GM19452 (cell line): ENCODE results near the gene FSTL5.
"Not testable (repeated sequence)": the region's sequence is repeated elsewhere in the genome, so short reads cannot be mapped to it uniquely, and the experiment has no call there.

Experiments used
- ATAC-seq: cut with Tn5 transposase; IDR thresholded peaks from one replicate; pipeline ENCODE4 v1.9.1; 2021; ENCODE audit not compliant: unreplicated experiment

FSTL5 gene

DNA sequence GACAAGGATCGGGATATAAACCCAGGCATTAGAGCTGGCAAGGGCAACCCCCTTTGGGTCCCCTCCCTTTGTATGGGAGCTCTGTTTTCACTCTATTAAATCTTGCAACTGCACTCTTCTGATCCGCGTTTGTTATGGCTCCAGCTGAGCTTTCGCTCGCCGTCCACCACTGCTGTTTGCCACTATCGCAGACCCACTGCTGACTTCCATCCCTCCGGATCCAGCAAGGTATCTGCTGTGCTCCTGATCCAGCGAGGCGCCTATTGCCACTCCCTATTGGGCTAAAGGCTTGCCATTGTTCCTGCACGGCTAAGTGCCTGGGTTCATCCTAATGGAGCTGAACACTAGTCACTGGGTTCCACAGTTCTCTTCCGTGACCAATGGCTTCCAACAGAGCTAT lies 59.9 kb downstream of the FSTL5 start:
- ATAC-seq: not testable (repeated sequence)

DNA sequence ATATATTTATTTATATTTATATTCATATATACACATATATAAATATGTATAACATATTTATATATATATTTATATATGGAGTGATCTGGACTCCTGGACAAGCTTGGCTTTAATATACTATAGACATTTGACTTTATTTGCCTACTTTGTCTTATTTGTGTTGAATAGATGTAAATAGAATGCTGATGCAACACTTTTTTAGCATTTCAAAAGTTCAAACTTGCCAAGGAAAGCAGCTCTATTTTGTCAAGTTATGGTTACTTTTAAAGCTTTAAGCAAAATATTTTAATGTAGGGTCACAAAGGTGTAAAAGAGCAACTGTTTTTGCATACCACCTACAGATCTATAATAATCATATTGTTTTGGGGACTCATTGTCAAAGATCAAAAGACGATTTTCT lies 61.1 kb downstream of the FSTL5 start:
- no peak for ATAC-seq

DNA sequence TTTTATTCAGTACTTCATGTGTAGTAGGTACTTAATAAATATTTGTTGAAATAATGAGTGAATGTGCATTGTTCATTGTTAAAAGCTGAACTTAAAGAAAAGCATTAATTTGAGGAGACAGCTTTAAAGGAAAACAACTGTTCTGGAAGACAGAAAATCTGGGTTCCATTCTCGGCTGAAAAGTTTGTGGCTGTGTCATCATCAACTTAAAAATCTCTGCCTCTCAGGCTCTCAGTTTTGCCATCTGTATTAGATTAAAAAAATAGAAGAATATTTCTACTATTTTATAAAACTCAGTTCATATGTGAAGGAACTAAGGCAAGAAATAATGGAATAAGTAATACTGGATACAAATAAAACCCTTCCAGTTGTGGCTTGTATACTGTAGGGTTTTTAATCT lies 62.5 kb downstream of the FSTL5 start:
- ATAC-seq: no peak

DNA sequence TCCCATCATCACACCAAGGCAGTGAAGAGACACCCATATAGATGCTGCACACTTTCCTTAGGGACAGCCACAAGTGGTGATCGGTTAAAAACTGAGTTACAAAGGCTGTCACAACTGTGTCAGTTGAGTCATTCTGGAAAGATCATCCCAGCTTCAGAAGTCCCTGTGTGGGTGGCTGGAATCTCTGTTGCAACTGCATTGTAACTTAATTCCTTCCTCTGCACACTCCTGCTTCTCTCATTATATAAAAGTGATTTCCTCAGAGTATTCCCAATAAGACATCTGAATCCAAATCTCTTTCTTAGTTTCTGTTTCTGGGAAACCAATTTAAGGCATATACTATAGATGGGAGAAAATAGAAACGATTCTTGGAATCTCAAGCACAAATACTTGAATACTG lies 88.1 kb downstream of the FSTL5 start:
- ATAC-seq: no peak

DNA sequence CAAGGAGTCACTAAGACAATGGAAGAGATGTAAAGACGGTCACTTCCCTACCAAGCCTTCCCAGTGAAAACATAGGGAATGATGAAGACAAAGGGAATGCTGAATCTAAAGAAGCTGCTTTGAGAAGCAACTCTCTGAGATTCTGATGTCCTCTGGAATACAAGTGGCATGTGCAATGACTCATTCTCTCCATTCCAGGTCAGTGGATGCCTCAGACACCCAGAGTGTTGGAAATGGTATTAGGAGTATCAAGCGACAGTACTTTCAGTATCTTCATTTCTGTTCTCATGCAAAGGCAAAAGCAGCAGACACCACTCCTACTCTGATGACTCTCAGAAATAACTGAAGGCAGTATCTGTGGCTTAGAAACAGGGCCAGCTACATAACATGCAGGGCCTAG lies 102.6 kb downstream of the FSTL5 start:
- ATAC-seq: no peak

DNA sequence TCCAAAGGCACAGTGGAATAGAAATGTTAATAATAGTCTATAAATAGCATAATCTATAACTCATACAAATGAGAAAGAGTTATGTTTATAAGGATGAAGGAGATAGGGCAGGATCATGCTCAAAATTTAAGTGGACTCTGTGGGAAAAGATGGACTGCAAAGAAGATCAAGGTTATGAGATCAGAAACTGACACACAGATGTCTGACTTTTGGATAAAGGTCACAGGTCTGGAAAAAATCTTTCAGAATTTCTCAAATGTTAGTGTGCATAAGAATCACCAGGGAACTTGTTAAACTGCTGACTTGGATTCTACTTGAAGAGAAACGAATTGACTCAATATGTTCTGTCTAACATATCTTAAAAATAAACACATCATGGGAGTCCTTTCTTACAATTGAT lies 104.1 kb downstream of the FSTL5 start:
- no peak for ATAC-seq

DNA sequence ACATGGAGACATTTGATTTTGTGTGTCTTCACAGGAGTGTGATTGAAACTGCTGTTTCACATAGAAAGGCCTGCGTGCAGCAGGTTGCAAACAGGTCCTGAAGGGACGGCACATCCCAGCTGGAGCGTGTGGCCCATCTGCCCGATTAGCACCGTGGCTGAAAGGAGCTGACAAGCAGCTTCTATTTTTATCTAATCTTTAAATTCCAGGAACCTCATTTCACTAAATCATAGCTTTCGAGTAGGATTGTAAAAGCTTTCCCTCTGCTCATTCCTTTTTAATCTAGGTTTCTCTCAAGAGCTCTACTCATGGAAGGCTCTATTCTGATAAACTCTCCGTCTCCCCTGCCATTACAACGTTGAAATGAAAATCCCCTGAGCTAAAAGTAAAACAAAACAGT lies 106.8 kb downstream of the FSTL5 start:
- ATAC-seq: no peak

DNA sequence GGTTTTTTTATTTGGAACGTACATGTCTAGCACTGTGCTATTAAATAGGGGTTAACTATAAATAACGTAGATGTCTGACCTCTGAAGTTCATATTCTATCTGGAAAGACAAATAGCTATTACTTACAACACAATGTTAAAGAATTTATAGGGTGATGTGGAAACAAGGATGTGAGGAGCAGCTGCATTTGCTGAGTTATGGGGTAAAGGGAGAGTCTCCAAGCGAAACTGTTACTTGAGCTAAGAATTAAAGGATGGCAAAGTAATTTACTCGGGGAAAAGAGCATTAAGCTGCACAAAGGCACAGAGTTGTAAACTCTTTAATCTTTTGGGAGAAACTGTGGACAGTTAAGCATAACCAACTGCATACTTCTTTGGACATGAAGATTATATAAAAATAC lies 117.7 kb downstream of the FSTL5 start:
- no peak for ATAC-seq

DNA sequence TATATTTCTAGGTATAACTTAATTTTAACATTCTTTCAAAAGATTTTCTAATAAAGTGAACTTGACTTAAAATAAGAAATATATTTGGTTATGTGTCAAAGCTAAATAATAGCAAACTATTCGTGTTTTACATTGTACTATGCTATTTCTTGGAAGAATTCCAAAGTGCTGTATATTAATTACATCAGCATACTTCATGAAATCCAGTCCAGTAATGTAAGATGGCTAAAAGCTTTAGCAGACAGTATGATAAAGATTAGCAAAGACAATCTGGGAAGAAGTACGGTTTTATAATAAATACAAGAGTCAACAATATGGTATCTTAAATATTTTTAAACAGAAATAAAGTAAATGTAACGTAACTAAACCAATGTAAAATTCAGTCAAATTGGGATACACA lies 125.7 kb downstream of the FSTL5 start:
- no peak for ATAC-seq

DNA sequence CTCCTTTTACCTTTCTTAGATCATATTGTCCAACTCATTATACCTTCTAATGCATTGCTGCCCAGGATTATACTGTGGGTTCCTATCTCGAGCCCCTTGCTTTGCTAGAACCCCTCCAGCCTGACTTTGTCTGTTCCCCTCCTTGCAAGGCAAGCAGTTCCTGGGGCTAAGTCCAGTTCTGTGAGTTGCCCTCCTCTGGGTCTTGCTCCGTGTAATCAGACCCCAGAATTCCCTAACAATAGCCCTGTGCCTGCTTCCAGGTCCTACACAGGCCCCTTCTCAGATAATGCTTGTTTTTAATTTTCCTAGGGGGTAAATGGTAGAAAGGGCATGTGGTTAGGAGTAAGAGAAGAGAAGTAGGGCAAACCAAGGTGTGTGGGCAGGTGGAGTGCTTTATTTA lies 145.9 kb downstream of the FSTL5 start:
- no peak for ATAC-seq

DNA sequence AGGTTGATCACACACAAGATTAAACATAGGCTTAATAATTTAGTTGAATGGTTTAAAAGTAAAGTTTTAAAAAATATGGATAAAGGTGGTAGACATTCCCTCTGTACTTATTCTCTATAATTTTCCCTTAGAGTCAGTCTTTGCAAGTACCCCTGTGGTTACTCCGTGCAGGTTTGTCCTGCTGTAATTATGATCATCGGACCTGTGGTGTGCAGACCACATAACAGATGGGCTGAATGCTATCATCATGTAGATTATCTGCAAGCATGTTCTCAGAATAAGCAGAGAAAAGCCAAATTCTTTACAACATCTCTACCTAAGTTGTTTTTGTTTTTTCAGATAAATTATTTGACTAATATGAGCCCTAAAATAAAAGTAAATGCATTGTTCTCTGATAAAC lies 146.8 kb downstream of the FSTL5 start:
- no peak for ATAC-seq

DNA sequence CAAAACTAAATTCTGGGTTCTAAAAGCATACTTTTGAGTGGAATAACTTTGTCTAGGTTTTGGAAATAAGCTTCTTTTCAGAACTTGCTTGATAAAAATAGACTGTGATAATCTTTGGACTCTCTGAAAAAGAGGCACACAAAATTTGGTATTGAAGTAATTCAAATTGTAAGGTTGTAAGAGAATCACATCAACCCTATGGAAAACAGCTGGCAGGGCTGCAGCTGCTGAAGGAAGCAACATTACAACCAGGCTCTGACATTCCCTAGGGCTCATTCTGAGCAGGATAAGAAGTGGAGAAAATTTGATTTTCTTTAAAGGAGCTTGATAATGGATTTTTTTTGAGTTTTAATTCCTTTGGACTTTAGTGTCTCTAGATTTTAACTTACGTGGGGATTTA lies 147.6 kb downstream of the FSTL5 start:
- no peak for ATAC-seq

DNA sequence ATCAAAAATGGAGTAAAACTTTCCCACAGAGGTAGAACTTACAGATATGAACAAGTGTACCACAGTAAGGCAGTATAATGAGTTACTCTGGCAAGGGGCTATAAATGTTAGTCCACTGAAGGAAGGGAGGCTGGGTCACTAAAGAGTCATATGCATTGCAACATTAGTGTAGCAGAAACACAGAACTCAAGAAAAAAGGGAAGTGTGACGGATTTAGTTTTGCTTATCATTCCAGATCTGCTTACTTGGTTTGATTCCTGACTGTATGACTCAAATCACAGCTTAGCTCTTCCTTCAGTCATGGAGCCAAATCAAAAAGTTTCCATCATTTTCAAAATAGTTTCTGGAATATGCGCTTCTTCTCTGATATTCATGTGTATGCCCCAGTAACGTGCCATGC lies 148.7 kb downstream of the FSTL5 start:
- no peak for ATAC-seq

DNA sequence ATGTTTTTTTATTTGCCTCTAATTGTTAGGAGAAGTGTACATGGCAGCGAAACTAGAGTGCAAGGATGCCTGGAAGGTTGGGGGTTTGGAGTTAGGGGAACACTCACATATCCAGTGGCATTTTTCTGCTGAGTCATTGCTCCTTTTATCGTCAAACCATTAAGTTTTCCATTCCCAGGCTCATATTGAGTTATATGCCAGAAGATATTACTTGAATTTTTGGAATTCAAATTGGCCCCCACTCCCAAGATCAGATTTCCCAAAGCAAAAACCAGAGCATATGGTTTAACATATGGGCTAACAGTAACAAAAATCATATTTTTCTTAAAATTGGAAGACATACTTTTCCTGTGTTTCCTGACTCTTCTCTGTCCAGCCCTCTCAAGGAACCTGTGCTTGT lies 152.7 kb downstream of the FSTL5 start:
- ATAC-seq: no peak

DNA sequence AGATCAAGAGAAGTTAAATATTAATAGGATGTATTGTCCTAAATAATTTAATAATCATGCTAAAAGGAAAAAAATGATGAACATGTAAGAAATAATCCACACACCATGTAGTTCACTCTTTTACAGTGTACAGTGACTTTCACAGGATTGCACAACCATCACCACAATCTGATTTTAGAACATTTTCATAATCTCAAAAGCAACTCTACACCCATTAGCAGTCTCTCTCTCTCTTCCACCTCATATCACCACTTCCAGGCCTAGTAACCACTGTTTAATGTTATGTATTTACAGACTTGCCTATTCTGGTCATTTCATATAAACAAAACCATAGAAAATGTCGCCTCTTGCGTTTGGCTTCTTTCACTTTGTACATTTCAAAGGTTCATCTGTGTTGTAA lies 153.4 kb downstream of the FSTL5 start:
- ATAC-seq: no peak

DNA sequence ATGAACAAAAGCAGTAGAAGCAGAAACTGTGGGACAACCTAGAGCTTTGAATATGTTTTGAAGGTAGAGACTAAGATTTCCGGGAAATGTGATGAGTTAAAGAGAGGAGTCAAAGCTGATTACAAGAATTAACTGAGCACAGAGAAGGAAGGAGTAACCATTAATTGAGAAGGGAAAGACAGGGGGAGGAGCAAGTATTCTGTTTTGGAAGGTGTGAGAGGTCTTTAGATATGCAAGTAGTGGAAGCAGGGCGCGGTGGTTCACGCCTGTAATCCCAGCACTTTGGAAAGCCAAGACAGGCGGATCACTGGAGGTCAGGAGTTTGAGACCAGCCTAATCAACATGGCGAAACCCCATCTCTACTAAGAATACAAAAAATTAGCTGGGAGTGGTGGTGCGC lies 171.5 kb downstream of the FSTL5 start:
- ATAC-seq: no peak

DNA sequence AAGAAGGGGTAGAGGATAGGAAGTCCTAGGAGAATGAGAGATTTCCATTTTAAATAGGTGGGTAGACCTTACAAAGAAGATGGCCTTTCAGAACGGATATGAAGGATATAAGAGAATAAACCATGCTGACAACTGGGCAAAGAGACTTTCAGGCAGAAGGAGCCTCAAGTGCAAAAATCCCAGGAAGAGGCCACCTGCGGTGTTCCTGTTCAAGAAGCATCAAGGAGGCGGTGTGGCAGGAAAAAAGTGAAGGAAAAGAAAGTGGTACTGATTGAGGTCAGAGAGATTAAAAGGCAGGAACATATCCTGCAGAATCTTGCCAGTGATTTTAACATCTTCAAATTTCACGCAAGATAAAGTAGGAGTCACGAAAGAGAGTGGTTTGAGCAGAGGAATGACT lies 172.0 kb downstream of the FSTL5 start:
- ATAC-seq: no peak

DNA sequence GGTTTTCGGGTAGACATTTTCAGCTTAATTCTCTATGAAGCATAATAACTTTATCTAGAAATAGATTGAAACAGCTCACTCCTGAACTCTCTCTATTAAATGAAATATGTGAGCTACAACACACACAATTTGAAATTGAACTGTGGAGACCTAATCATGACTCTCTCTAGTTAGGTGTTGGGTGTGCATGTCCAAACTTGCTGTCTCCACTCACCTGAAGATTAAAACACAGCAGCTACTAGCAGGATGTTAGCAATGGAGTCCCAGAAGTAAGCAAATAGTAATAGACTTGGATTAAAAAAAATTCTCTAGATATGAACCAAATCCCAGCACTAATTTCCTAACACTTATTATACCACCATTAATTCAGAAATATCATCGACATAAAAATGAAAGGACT lies 173.1 kb downstream of the FSTL5 start:
- no peak for ATAC-seq

DNA sequence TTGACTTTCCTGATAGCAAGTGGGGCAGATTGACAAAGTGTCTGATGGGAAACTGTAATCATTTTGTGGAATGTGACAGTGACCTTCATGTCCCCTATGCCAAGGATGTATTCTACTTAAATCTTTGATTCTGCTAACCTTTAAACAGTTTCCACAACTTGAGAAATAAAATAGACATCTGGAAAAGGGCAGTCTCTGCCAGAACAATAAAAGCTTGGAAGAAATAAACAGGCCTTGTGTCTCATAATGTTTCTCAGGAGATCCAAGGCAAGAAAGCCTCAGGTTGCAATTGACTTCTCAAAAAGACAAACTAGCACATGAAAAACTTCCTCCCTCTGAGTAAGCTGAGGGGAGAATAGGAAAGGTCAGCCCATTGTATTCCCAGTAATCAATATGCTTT lies 174.9 kb downstream of the FSTL5 start:
- ATAC-seq: no peak

DNA sequence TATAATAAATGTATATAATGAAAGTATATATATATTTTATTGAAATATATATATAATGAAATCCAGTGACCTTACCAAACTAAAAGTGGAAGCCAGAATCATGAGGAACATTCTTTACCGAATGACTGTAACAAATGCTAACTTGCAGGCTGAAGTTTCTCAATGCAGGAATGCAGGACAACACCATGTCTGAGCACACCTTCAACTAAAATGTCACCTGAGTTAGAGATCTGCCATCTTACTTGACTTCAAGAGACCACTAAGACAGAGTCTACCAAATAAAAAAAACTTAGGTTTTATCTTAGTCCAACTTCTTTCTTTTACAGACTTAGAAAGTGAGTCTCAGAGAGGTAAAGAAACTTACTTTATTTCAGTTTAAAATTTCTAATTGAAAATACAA lies 176.2 kb downstream of the FSTL5 start:
- ATAC-seq: no peak

DNA sequence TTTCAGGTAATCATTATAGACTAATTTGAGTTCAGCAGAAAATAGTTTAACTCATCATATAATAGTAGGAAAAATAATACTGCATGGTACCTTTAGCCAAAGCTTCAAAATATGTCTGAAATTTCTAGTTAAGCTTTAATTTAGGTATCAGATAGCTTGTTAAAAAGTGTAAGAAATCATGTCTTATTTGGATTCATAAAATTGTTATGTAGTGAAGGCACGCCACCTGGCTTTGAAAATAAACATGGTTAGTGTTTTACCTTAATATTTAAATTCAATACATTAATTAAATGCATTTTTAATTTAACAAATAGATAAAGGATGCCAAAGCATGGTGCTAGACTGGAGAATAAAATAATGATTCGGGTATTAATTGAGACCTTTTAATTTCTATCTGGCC lies 211.4 kb downstream of the FSTL5 start:
- no peak for ATAC-seq

DNA sequence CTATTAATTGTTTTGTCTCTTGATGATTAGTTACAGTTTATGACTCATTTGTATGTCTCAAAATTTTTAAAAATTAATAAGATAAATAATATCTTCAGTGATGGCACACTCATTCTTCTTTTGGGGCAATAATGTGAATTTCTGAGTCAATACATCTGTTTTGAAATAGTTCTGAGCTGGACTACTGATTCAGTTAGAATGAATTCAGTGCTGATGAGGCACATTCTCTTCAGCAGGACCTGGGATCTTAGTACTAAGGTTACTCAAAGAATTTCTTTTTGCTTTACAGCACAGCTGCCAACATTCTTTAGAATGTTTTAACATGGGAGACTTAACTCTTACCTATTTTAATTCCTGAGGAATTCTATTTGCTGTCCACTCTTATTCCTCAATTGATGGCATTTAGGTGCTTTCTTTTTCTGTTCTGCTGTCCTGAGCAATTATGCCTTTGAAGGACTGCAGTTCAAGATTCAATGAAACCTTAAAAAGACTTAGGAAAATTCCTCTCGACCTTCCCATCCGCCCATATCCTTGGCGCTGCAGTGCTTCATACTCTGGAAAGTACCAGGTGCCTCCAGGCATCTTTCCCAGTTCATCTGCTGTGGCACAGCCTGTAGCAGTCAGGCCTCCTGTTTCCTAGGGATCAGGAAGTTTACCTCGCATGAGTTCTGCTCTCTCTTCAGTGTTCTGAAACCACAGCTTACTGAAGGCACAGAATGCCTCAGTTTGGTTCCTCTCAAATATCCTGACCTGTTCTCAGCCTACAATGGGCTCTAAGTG lies 213.7 kb downstream of the FSTL5 start:
- no peak for ATAC-seq

DNA sequence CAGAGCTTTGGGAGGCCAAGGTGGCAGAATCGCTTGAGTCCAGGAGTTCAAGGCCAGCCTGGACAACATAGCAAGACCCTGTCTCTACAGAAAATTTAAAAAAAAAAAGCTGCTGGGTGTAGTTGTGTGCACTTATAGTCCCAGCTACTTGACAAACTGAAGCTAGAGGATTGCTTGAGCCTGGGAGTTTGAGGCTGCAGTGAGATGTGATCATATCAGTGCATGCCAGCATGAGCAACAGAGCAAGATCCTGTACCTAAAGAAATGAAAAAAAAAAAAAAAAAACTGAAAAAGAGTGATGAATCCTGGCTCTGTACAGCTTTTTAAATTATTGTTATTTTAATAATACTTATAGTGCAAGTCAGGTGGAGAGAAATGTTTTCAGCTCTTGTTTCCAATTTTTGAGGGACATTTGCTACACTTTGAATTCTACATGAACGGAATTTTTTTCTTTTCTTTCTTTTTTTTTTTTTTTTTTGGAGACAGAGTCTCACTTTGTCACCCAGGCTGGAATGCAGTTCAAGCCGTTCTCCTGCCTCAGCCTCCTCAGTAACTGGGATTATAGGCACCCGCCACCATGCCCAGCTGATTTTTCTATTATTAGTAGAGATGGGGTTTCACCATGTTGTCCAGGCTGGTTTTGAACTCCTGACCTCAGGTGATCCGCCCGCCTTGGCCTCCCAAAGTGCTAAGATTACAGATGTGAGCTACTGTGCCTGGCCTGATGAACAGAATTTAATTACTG lies 215.6 kb downstream of the FSTL5 start:
- ATAC-seq: no peak
